ENCODE data around the gene GDPD1.
"Not testable (repeated sequence)": the region's sequence is repeated elsewhere in the genome, so short reads cannot be mapped to it uniquely, and the experiment has no call there.

Gene GDPD1

DNA sequence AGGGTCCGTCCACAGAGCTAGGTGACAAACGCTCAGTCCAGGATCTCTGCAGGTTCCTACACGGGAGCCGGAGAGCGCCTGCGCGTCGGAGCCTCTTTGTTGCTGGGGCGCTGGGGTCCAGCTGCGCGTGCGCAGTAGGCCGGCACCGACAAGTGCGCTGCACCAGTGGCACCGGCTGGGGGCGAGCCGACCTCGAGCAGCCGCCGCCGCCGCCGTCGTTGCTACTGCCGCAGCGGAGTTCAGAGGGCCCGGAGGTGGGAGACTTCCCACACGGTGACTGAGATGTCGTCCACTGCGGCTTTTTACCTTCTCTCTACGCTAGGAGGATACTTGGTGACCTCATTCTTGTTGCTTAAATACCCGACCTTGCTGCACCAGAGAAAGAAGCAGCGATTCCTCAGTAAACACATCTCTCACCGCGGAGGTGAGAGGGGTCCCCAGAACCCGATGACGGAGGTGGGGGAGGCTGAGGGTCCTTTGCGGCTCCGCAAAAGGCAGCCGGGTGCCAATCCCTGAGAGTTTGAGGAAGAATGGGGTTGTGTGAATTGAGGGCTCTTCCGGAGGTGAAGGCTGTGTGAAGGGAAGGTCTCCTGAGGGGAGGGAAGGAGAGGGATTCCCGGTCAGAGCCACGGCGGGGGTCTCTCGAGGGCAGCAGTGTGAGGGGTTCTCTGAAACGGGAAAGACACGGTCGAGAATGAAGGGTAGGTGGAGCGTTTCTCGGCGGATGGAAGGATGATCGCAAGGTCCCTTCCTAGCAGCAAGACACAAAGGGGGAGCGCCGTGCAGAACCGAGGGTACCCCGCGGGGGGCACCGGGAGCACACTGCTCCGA, at the start of gene GDPD1:
Gene GDPD1, plus strand, starts transcription at position 184 of the 831 bp plus-strand sequence. Its CDS starts 99 bp downstream, at position 283.
- peak; percentile 91 for DNase-seq

DNA sequence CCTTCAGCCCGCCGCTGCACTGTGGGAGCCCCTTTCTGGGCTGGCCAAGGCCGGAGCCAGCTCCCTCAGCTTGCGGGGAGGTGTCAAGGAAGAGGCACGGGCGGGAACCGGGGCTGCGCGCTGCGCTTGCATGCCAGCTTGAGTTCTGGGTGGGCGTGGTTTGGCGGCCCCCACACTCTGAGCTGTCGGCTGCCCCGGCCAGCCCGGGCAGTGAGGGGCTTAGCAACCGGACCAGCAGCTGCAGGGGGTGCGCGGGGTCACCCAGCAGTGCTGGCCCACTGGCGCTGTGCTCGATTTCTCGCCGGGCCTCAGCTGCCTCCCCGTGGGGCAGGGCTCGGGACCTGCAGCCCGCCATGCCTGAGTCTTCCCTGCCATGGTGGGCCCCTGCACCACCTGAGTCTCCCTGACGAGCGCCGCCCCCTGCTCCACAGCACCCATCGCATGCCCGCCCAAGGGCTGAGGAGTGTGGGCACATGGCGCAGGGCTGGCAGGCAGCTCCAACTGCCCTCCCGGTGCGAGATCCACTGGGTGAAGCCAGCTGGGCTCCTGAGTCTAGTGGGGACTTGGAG, 47.8 kb upstream of the GDPD1 start:
- no peak for DNase-seq

DNA sequence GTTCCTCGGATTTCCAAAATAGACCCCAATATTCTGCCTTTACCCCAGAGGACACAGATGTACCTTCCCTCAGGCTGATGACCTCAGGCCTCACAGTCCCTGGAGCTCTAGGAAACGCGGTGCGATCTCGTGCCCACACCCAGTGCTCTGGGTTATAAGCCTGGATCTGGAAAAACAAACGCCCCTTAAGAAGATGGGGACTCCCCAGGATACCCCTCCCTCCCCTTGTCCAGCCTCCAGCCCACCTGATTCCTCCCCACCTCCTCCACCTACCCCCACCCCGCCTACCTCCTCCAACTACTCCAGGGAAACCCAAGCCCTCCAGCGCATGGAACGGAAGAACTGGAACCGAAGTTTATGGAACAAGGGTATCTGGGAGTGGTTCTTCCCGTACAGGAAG, 45.6 kb upstream of the GDPD1 start:
- no peak for DNase-seq

DNA sequence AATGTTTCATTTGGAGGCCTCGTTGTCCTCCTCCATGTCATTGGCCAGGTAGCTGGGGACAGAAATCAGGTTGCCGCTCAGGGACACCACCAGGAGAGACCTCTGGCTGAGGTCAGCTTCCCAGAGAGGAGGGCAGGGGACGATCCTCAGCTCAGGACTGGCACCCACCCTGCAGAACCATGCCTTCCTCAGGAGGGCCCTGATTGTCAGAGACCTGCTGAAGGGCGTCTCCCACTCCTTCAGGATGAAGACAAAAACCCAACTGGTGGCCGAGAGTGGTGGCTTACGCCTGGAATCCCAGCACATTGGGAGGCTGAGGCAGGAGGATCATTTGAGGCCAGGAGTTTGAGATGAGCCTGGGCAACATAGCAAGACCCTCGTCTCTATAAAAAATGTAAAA, 45.2 kb upstream of the GDPD1 start:
- no peak for DNase-seq

DNA sequence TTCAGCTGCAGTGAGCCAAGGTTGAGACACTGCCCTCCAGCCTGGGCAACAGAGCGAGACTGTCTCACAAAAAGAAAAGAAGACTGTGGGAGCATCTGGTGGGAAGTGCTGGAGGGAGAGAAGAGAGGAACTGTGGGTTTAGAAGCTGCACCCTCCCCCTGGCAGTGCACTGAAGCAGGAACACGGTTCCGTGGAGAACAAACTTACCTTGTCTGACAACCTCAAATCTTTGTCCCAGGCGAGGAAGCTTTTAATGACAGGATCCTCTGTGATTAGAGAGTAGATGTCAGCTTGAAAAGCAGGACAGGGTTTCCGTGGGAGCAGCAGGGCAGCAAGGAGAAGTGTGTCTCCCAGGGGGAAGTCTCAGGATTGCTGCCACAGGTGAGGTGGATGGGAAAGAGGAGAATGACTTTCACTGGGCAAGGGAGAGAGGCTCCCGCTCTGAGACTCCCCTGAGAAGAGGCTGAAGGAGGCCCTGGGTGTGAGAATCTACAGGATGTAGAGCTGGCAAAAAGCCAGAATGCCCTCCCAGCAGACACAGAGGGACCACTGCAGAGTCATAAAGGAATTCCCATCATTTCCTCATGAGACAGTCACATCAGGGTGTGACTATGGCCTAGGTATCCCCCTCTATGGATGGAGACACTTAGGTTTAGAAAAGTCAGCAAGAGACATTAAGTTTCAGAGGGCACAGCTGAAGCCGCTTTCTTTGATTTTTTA, 41.9 kb upstream of the GDPD1 start:
- no peak for DNase-seq

DNA sequence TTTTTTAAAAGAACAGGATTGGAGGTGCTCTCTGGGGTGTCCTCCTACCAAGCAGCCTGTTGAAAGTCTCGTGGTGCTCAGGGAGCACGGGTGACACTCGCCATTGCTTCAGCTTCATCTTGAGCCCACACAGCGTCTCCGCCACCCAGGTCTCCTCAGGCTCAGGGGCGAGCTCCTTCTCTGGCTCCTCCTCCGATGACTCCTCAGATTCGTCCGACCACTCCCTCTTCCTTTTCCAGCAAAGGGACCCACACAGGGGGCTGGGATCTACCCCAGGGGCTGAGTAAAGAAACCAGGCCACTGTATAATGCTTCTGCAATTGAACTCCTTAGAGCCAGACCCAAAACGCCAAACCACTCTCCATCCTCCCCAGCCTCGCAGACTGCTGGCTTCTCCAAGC, 40.7 kb upstream of the GDPD1 start:
- DNase-seq: not testable (repeated sequence)

DNA sequence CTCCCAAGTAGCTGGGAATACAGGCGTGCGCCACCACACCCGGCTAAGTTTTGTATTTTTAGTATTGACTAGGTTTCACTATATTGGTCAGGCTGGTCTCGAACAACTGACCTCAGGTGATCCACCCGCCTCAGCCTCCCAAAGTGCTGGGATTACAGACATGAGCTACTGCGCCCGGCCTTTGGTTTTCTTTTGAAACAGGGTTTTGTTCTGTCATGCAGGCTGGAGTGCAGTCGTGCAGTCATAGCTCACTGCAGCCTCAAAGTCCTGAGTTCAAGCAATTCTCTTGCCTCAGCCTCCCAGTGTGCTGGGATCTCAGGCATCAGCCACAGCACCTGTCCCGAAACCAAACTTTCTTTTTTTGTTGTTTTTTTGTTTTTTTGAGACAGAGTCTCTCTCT, 39.7 kb upstream of the GDPD1 start:
- DNase-seq: no peak

DNA sequence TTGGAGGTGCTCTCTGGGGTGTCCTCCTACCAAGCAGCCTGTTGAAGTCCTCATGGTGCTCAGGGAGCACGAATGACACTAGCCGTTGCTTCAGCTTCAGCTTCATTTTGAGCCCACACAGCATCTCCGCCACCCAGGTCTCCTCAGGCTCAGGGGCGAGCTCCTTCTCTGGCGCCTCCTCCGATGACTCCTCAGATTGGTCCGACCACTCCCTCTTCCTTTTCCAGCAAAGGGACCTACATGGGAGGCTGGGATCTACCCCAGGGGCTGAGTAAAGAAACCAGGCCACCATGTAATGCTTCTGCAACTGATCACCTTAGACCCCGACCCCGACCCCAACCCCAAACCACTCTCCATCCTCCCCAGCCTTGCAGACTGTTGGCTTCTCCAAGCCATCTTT, 38.8 kb upstream of the GDPD1 start:
- DNase-seq: no peak

DNA sequence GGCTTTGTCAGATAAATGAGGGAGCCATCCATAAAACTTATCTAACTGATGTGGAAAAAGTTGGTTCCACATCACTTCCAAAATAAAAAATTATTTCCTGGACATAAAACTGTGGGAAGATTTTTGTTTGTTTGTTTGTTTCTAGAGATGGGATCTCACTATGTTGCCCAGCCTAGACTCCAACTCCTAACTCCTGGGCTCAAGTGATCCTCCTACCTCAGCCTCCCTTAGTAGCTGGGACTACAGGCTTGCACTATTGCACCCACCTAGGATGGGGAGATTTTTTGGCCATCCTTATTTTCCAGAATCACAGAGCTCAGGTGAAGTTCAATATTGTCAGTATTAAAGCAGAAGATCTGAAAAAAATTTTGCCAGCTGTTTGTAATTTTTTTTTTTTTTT, 34.3 kb upstream of the GDPD1 start:
- DNase-seq: no peak

DNA sequence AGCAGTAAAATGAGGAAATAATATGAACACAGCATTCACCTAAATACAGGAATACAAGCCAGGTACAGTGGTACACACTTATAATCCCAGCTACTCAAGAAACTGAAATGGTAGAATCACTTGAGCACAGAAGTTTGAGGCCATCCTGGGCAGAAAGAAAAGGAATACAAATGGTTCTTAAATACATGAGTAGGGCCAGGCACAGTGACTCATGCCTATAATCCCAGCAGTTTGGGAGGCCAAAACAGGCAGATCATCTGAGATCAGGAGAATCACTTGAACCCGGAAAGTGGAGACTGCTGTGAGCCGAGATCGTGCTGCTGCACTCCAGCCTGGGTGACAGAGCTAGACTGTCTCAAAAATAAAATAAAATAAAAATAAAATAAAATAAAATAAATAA, 33.5 kb upstream of the GDPD1 start:
- DNase-seq: no peak

DNA sequence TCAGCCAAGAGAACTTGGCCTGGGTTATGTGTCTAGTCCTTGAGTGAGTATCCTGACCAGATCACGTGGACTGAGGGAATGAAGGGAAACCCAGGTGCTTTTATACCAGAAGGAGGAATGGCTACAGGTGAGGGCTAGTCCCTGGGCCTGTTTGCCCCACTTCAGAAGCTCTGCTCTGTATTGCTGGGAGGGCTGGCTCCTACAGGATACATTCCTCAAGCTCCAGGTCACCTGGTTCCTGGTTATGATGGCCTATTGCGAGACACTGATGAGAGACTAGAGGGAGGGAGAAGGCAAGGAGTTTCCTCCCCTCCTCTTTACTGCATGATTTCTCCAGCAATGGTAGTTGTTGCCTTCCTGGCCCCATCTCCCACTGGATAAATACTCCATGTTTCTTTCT, 29.5 kb upstream of the GDPD1 start:
- no peak for DNase-seq

DNA sequence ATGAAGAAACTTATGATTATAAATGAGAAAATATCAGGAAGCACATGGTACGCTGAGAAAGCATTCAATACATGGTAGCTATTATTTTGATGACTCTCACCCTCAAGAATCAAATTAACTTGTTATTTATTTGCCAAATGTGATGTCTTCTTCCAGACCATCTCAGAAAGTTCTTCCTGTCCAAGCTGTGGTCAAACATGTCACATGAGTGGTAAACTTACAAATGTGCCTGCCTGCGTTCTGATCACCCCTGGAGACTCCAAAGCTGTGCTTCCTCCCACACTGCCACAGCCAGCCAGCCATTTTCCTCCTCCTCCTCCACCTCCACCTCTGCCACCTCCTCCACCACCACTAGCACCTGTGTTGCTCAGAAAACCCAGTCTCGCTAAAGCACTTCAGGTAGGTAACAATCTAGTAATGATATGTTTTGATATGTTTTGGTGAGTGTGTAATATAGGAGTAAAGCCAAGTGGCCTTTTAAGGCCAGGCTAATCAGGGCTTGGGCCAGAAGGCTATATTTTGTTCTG, 26.9 kb upstream of the GDPD1 start:
- DNase-seq: no peak

DNA sequence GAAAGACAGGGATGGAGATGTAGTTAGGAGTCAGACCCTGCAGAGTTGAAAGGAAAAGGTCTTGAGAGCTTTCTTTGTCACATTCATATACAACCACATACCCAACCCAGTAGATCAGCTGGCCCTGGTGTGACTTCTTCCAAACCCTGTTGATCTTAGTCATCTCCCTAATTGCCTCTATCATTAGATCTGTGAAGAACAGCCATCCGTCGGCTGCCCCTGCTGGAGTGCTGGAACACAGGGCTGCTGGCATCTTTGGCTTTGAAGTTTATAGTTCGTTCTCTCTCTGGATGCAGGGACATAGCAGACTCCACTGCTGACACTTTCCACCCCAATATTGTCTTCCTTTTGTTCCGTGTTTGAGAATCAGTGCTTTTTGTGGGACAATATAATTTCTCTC, 20.9 kb upstream of the GDPD1 start:
- DNase-seq: no peak

DNA sequence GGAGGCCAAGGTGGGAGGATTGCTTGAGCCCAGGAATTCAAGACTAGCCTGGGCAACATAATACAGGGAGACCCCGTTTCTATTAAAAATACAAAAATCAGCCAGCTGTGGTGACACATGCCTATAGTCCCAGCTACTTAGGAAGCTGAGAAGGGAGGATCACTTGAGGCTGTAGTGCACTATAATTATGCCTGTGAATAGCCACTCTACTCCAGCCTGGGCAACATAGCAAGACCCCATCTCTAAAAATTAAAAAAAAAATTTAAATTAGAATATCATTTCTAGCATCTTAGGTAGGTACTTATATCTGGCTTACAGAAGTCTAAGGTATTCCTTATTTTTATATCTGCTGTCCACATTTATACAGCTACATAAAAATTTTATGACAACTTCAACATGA, 18.0 kb upstream of the GDPD1 start:
- DNase-seq: no peak

DNA sequence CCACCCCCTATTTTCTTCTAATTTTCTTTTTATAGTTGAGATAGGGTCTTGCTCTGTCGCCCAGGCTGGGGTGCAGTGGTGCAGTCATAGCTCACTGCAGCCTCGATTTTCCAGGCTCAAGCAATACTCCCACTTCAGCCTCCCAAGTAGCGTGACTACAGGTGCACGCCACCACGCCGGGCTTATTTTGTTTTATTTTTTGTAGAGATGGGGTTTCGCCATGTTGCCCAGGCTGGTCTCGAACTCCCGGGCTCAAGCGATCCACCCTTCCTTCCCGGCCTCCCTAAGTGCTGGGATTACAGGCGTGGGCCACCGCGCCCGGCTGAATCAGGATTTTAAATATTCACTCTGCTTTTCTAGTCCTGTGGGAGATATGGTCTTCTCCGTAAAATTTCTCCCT, 941 bp upstream of the GDPD1 start:
- DNase-seq: no peak

DNA sequence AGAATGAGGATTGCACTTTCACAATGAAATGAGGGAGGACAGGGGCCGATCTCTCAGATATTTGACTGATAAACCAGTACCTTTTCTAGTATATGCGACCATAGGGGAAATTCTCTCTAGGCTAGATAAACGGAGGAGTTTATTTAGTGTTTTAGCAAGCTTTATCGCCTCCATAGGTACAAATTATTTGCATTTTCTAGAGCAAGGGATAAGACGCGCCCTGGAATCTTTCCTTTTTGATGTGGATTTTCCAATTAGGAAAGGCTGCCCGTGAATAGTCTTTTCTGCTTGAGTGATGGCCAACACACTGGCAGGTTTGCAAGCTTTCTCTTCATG, 351 bp upstream of the GDPD1 start:
- peak; percentile 64 for DNase-seq

DNA sequence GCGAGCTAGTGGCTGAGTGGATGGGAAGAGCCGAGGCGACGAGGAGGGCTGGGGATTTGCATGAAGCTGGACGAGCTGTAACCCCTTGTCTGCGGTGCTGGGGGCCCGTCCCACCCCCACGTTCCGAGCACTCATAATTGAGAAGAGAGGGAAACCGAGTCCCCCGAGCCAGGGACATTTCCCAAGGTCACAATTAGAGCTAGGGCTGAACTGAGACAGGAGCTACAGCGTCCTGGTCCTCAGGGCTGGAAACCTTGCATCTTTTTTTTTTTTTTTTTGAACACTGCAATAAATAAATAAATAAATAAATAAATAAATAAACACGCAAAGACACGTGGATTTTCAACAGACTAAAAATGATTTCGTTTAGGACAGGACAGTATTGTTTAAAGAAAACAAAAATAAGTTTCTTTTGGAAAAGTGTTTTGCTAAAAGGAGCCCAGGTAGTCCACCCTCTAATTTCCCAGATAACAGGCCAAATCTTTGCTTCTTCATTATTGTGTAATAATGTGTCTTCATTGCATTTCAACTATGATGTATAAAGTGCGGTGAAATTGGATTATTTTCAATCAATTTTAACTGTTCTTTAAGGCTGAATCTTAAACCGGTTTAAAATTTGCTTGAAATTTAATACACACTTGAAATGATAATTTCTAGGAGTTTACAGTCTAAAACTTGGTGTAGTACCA, 992 bp downstream of the GDPD1 start:
- no peak for DNase-seq

DNA sequence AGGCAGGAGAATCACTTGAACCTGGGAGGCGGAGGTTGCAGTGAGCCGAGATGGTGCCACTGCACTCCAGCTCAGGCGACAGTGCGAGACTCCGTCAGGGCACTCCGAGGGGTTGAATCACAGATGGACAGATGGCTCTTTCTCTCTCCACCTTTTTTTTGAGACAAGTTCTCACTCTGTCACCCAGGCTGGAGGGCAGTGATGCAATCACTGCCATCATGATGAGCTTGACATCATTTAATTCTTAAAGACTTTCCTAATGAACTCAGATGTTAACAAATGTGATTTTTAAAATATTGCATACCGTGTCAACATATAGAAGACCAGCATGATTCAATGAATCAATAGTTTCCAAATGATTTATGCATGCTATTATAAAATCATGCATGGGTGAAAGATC, 3.5 kb downstream of the GDPD1 start:
- DNase-seq: no peak

DNA sequence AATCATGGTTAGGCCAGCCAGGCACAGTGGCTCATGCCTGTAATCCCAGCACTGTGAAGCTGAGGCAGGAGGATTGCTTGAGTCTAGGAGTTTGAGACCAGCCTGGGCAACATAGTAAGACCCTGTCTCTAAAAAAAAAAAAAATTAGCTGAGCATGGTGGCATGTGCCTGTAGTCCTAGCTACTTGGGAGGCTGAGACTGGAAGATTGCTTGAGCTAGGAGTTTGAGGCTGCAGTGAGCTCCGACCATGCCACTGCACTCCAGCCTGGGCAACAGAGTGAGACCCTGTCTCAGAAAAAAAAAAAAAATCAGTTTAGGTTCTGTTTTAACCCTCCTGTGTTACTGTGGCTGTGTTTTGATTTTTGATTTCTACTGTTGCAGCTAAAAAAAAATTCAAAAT, 8.3 kb downstream of the GDPD1 start:
- DNase-seq: not testable (repeated sequence)

DNA sequence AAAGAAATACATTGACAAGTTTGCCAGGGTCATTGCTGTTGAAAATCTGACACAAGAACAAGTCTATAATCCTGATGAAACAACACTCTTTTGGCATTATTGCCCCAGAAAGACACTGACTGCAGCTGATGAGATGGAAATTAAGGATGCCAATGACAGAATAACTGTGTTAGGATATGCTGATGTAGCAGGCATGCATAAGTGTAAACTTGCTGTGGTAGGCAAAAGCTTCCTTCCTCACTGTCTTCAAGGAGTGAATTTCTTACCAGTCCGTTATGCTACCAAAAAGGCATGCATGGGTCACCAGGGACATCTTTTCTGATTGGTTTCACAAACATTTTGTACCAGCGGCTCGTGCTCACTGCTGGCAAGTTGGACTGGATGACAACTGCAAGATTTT, 10.5 kb downstream of the GDPD1 start:
- no peak for DNase-seq

DNA sequence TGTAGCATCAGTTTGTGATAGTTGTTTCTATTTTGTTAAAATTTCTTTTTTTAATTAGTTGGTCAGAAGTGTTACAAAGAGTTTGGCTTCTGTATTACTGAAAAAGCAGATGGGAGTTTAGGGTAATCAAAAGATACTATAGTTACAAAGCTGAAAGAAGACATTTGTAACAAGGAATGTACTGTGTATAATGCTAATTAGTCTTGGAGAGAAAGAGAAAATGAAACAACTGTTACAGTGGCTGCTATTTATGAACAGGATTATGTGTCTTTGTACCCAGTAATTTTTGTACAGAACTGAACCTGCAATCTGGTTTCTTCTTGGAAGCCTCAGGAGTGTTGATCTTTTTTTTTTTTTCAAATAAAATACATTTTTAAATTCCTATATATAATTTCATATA, 14.3 kb downstream of the GDPD1 start:
- DNase-seq: no peak

DNA sequence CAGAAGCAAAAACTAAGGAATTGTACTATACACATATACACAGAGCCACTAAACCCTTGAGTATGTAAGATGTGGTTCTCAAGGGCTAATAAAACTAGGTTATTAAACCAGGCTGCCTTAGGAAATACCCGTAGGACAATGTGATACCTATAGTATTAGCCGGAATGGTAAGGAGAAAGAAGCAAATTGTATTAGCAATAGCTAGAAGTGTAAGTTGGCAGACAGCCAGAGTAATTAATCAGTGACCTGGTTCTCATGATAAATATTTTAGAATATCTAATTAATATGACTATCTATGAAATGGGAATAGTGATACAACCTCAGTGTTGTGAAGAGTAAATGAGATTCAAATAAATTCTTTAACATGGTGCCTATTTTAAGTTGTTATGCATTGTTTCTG, 18.6 kb downstream of the GDPD1 start:
- DNase-seq: no peak

DNA sequence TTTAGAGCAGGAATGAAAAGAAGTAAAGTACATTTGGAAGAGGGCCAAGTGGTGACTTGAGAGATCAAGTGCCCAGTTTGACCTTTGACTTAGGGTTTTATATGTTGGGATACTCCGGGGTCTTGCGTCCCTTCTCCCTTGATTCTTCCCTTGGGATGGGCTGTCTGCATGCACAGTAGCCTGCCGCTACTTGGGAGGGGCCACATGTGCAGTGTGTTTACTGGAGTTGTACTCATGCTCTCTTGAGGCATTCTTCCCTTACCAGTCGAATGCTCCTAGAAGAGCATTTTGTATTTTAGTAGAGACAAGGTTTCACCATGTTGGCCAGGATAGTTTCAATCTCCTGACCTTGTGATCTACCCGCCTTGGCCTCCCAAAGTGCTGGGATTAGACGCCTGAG, 23.8 kb downstream of the GDPD1 start:
- DNase-seq: no peak

DNA sequence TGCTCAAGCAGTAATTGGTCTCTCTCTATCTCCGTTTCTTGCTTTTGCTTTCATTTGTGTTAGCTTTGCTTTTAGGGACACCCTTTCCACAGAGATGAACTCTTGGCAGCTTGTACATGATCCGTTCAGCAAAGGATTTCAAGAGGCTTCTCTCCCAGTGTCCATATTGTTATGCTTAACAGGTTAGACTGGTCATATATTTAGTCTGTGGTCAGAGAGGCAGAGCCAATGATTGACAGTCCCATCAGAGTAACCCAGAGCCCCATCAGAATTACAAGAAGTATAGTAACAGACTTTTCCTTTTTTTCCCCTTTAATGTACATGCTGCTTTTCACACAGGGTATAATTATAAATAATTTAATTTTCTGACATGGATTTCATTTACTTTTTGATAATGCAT, 34.4 kb downstream of the GDPD1 start:
- DNase-seq: no peak
